ENCODE data around the gene CACNA2D1.

Gene CACNA2D1

GRCh38 chr7:82172881-82173280, 270.7 kb downstream of the CACNA2D1 start:
- Histone ChIP-seq H3K18ac (ENCODE audit: low read depth in 1 of 2, low read length in 2 of 2) (no peak overlapping the region), H4K91ac (ENCODE audit: low read length) (no peak overlapping the region), H3K4ac (ENCODE audit: low read depth in 1 of 2, low read length in 2 of 2) (no peak overlapping the region), H4K8ac (ENCODE audit: low read length) (no peak overlapping the region), H3K27ac (ENCODE audit: low read length, poor library complexity, severe bottlenecking) (no peak overlapping the region), H3K4me2 (ENCODE audit: low read length, poor library complexity, severe bottlenecking) (no peak overlapping the region), H3K14ac (ENCODE audit: low read length in 2 of 2) (no peak overlapping the region), H2BK15ac (ENCODE audit: low read depth, poor library complexity, severe bottlenecking) (no peak overlapping the region), H3K4me1 (ENCODE audit: control insufficient read depth, insufficient read depth, low read depth, low read length) (no peaks in the 10 kb centered on the region), H3K4me3 (ENCODE audit: insufficient read depth in 1 of 2, low read depth in 1 of 2, low read length in 2 of 2) (no peak overlapping the region), H3K9ac (ENCODE audit: low read length) (peak overlapping the region; percentile 13), H3K27me3 (ENCODE audit: control insufficient read depth in 1 of 2, insufficient read depth in 1 of 2, low read length in 2 of 2) (no peaks in the 10 kb centered on the region), H2AFZ (ENCODE audit: low read depth, low read length) (no peak overlapping the region), H3K36me3 (ENCODE audit: control insufficient read depth in 1 of 2, insufficient read depth in 2 of 2, low read depth in 1 of 2, low read length in 2 of 2) (no peaks in the 10 kb centered on the region), H2AK5ac (ENCODE audit: low read length, severe bottlenecking) (no peak overlapping the region), H3K79me1 (replicated peaks; ENCODE audit: low read length, poor library complexity, severe bottlenecking) (no peaks in the 10 kb centered on the region), H2BK120ac (ENCODE audit: low read depth, low read length) (no peak overlapping the region), H2BK12ac (ENCODE audit: low read length in 2 of 2) (no peak overlapping the region), H3K9me3 (ENCODE audit: control insufficient read depth, low read length) (no peaks in the 10 kb centered on the region), H2BK5ac (ENCODE audit: low read depth, low read length, poor library complexity, severe bottlenecking) (no peak overlapping the region), H3K23ac (ENCODE audit: low read length in 2 of 2) (no peak overlapping the region)
- no CpG with 5 or more reads among the region's 2 CpGs for WGBS
- peak; percentile 35 for DNase-seq

- H3K4me2 ChIP-seq (ENCODE audit: low read length, poor library complexity, severe bottlenecking) = no peak overlapping the region
- no peaks in the 10 kb centered on the region for H3K9me3 ChIP-seq (ENCODE audit: control insufficient read depth, low read length)
- H2BK5ac ChIP-seq (ENCODE audit: low read depth, low read length, poor library complexity, severe bottlenecking) = no peak overlapping the region
- DNase-seq = no peak
- no peaks in the 10 kb centered on the region for H3K27me3 ChIP-seq (ENCODE audit: control insufficient read depth in 1 of 2, insufficient read depth in 1 of 2, low read length in 2 of 2)
- no peak overlapping the region for H2AK5ac ChIP-seq (ENCODE audit: low read length, severe bottlenecking)
- no peak overlapping the region for H4K91ac ChIP-seq (ENCODE audit: low read length)
- H3K4me3 ChIP-seq (ENCODE audit: insufficient read depth in 1 of 2, low read depth in 1 of 2, low read length in 2 of 2) = no peak overlapping the region
- no peak overlapping the region for H3K23ac ChIP-seq (ENCODE audit: low read length in 2 of 2)
- no peak overlapping the region for H2BK15ac ChIP-seq (ENCODE audit: low read depth, poor library complexity, severe bottlenecking)
- H2BK120ac ChIP-seq (ENCODE audit: low read depth, low read length) = no peak overlapping the region
- H3K79me1 ChIP-seq (replicated peaks; ENCODE audit: low read length, poor library complexity, severe bottlenecking) = no peaks in the 10 kb centered on the region
- no peaks in the 10 kb centered on the region for H3K4me1 ChIP-seq (ENCODE audit: control insufficient read depth, insufficient read depth, low read depth, low read length)
- no peak overlapping the region for H2AFZ ChIP-seq (ENCODE audit: low read depth, low read length)
- H3K9ac ChIP-seq (ENCODE audit: low read length) = no peak overlapping the region
- no peak overlapping the region for H3K4ac ChIP-seq (ENCODE audit: low read depth in 1 of 2, low read length in 2 of 2)
- no peaks in the 10 kb centered on the region for H3K36me3 ChIP-seq (ENCODE audit: control insufficient read depth in 1 of 2, insufficient read depth in 2 of 2, low read depth in 1 of 2, low read length in 2 of 2)
- no CpG with 5 or more reads among the region's 1 CpG for WGBS
- H2BK12ac ChIP-seq (ENCODE audit: low read length in 2 of 2) = no peak overlapping the region
- H3K14ac ChIP-seq (ENCODE audit: low read length in 2 of 2) = no peak overlapping the region
- H3K27ac ChIP-seq (ENCODE audit: low read length, poor library complexity, severe bottlenecking) = no peak overlapping the region
- no peak overlapping the region for H4K8ac ChIP-seq (ENCODE audit: low read length)
- H3K18ac ChIP-seq (ENCODE audit: low read depth in 1 of 2, low read length in 2 of 2) = no peak overlapping the region
These were observed 271.6 kb downstream of the CACNA2D1 start for GRCh38 chr7:82172017-82172416.

GRCh38 chr7:82167558-82168314, 275.8 kb downstream of the CACNA2D1 start:
- Histone ChIP-seq H2BK5ac (ENCODE audit: low read depth, low read length, poor library complexity, severe bottlenecking) (no peak overlapping the region), H3K4me1 (ENCODE audit: control insufficient read depth, insufficient read depth, low read depth, low read length) (no peaks in the 10 kb centered on the region), H3K14ac (ENCODE audit: low read length in 2 of 2) (no peak overlapping the region), H3K4me2 (ENCODE audit: low read length, poor library complexity, severe bottlenecking) (no peak overlapping the region), H3K27ac (ENCODE audit: low read length, poor library complexity, severe bottlenecking) (no peak overlapping the region), H3K23ac (ENCODE audit: low read length in 2 of 2) (no peak overlapping the region), H3K79me1 (replicated peaks; ENCODE audit: low read length, poor library complexity, severe bottlenecking) (no peaks in the 10 kb centered on the region), H2BK120ac (ENCODE audit: low read depth, low read length) (no peak overlapping the region), H2BK12ac (ENCODE audit: low read length in 2 of 2) (no peak overlapping the region), H3K18ac (ENCODE audit: low read depth in 1 of 2, low read length in 2 of 2) (no peak overlapping the region), H3K27me3 (ENCODE audit: control insufficient read depth in 1 of 2, insufficient read depth in 1 of 2, low read length in 2 of 2) (no peaks in the 10 kb centered on the region), H3K9me3 (ENCODE audit: control insufficient read depth, low read length) (no peaks in the 10 kb centered on the region), H4K8ac (ENCODE audit: low read length) (no peak overlapping the region), H2AFZ (ENCODE audit: low read depth, low read length) (no peak overlapping the region), H3K4me3 (ENCODE audit: insufficient read depth in 1 of 2, low read depth in 1 of 2, low read length in 2 of 2) (no peak overlapping the region), H4K91ac (ENCODE audit: low read length) (no peak overlapping the region), H2AK5ac (ENCODE audit: low read length, severe bottlenecking) (no peak overlapping the region), H3K9ac (ENCODE audit: low read length) (no peak overlapping the region), H2BK15ac (ENCODE audit: low read depth, poor library complexity, severe bottlenecking) (no peak overlapping the region), H3K4ac (ENCODE audit: low read depth in 1 of 2, low read length in 2 of 2) (no peak overlapping the region), H3K36me3 (ENCODE audit: control insufficient read depth in 1 of 2, insufficient read depth in 2 of 2, low read depth in 1 of 2, low read length in 2 of 2) (no peaks in the 10 kb centered on the region)
- DNase-seq = no peak
- WGBS = 50% methylated on average over 2 of the region's 2 CpGs

GRCh38 chr7:82166260-82167015, 277.1 kb downstream of the CACNA2D1 start:
- no peaks in the 10 kb centered on the region for H3K36me3 ChIP-seq (ENCODE audit: control insufficient read depth in 1 of 2, insufficient read depth in 2 of 2, low read depth in 1 of 2, low read length in 2 of 2)
- H3K27me3 ChIP-seq (ENCODE audit: control insufficient read depth in 1 of 2, insufficient read depth in 1 of 2, low read length in 2 of 2) = no peaks in the 10 kb centered on the region
- H2BK15ac ChIP-seq (ENCODE audit: low read depth, poor library complexity, severe bottlenecking) = no peak overlapping the region
- H2AK5ac ChIP-seq (ENCODE audit: low read length, severe bottlenecking) = no peak overlapping the region
- no peaks in the 10 kb centered on the region for H3K9me3 ChIP-seq (ENCODE audit: control insufficient read depth, low read length)
- no peaks in the 10 kb centered on the region for H3K79me1 ChIP-seq (replicated peaks; ENCODE audit: low read length, poor library complexity, severe bottlenecking)
- no peaks in the 10 kb centered on the region for H3K4me1 ChIP-seq (ENCODE audit: control insufficient read depth, insufficient read depth, low read depth, low read length)
- H4K91ac ChIP-seq (ENCODE audit: low read length) = no peak overlapping the region
- H2BK12ac ChIP-seq (ENCODE audit: low read length in 2 of 2) = no peak overlapping the region
- 91% methylated on average over 4 of the region's 4 CpGs for WGBS
- H3K4me3 ChIP-seq (ENCODE audit: insufficient read depth in 1 of 2, low read depth in 1 of 2, low read length in 2 of 2) = no peak overlapping the region
- no peak overlapping the region for H3K18ac ChIP-seq (ENCODE audit: low read depth in 1 of 2, low read length in 2 of 2)
- no peak overlapping the region for H2AFZ ChIP-seq (ENCODE audit: low read depth, low read length)
- H2BK120ac ChIP-seq (ENCODE audit: low read depth, low read length) = no peak overlapping the region
- no peak overlapping the region for H3K4ac ChIP-seq (ENCODE audit: low read depth in 1 of 2, low read length in 2 of 2)
- no peak overlapping the region for H3K23ac ChIP-seq (ENCODE audit: low read length in 2 of 2)
- no peak overlapping the region for H2BK5ac ChIP-seq (ENCODE audit: low read depth, low read length, poor library complexity, severe bottlenecking)
- no peak overlapping the region for H3K9ac ChIP-seq (ENCODE audit: low read length)
- no peak overlapping the region for H3K27ac ChIP-seq (ENCODE audit: low read length, poor library complexity, severe bottlenecking)
- DNase-seq = no peak
- H3K14ac ChIP-seq (ENCODE audit: low read length in 2 of 2) = no peak overlapping the region
- no peak overlapping the region for H3K4me2 ChIP-seq (ENCODE audit: low read length, poor library complexity, severe bottlenecking)
- H4K8ac ChIP-seq (ENCODE audit: low read length) = no peak overlapping the region
